SK-N-MC (cell line): Measurements from ENCODE around the gene NLGN1.

ENCODE experiments used
- EZH2 ChIP-seq: fragments of 200-600 bp; sonication (generic); IDR thresholded peaks from one replicate; pipeline ENCODE4 v1.6.1; 2017; ENCODE audit warnings: antibody characterized with exemption
- POLR2AphosphoS5 ChIP-seq: IDR thresholded peaks from 2 replicates; pipeline ENCODE4 v1.6.1; 2012; ENCODE audit warnings: mild to moderate bottlenecking, low read depth, low read length, borderline replicate concordance

- TF ChIP-seq EZH2: no peak
- TF ChIP-seq POLR2AphosphoS5: no peak
Measured at GRCh38 chr3:173750591-173750990, 353.0 kb downstream of the NLGN1 start.
